ENCODE measurements around the gene ORC3. TPM values are rescaled to one million over a fixed set of nuclear protein-coding genes. Genes with fewer than 3 reads are reported as not detected.

ORC3 gene
- total and polyA plus RNA-seq, 2 donors (not counting 3 experiments of a cell fraction or from before 2014, with no cell fraction given) = 9.2 to 17.9 TPM

DNA sequence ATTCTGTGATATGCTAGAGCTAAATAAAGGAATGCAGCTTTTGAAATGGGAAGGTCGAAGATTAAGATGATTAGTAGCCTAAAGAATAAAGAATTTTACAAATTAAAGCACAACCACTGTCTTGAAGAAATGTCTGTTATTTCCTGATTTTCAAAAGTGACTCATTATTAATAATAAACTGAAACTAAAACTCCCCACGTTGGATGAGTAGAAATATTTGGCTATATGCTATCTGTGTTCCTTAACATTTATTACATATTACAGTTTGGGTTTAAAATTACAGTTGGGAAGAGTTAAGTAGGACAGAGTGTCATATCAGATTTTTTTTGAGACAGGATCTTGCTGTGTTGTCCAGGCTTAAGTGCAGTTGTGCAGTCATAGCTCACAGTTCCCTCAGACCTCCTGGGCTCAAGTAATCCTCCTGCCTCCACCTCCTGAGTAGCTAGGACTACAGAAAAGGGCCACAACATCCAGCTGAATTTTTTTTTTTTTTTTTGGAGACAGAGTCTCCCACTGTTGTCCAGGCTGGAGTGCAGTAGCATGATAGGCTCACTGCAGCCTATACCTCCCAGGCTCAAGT lies 65.0 kb downstream of the ORC3 start:
- intact Hi-C loops (cut with micrococcal nuclease) (no loop called here), dilution Hi-C loops (cut with MboI; ENCODE audit: extremely low pct_ligation_motif_present, low sequenced_read_pairs) (no loop called here)
- H3K27ac ChIP-seq (ENCODE audit: insufficient read depth, low read depth, low read length) = peak overlapping the region; percentile 23
- no peaks in the 10 kb centered on the region for H3K79me2 ChIP-seq (ENCODE audit: control insufficient read depth, insufficient read depth, low read length)
- no peak overlapping the region for H2AFZ ChIP-seq (ENCODE audit: low read depth, low read length)
- no peak for DNase-seq (ENCODE audit: low read depth, low spot score)
- ChIA-PET CTCF (no interaction called here), POLR2A (no interaction called here)
- FAIRE-seq = no peak
- peaks cover 6% of the 10 kb centered on the region for H3K4me1 ChIP-seq (ENCODE audit: control insufficient read depth, extremely low read depth, insufficient read depth, low read length)
- H3K9me3 ChIP-seq (replicated peaks; ENCODE audit: control insufficient read depth, insufficient read depth, low read length) = no peaks in the 10 kb centered on the region
- H3K4me3 ChIP-seq (replicated peaks in 1 of 3; ENCODE audit: insufficient read depth in 1 of 3, low read depth in 1 of 3, low read length in 3 of 3) = no peak overlapping the region
- no peaks in the 10 kb centered on the region for H3K36me3 ChIP-seq (ENCODE audit: control insufficient read depth in 2 of 2, extremely low read depth in 1 of 2, insufficient read depth in 2 of 2, low read length in 2 of 2)
- H3K4me2 ChIP-seq (ENCODE audit: insufficient read depth, low read length) = peak overlapping the region; percentile 58
- H3K9me1 ChIP-seq (replicated peaks; ENCODE audit: control insufficient read depth, extremely low read depth, insufficient read depth, low read length) = no peaks in the 10 kb centered on the region
- peak; percentile 31 for TF ChIP-seq FOS (IDR thresholded peaks at IDR 0.05; ENCODE audit: borderline replicate concordance, insufficient read depth, low read length)
- TF ChIP-seq, protein P1, sequence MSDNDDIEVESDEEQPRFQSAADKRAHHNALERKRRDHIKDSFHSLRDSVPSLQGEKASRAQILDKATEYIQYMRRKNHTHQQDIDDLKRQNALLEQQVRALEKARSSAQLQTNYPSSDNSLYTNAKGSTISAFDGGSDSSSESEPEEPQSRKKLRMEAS (IDR thresholded peaks at IDR 0.05; ENCODE audit: insufficient read depth, insufficient read length) = no peak
- TF ChIP-seq JUN (IDR thresholded peaks at IDR 0.05; ENCODE audit: borderline replicate concordance, insufficient read depth, insufficient read length, low read depth) = no peak
- TF ChIP-seq GATA2 (IDR thresholded peaks at IDR 0.05; ENCODE audit: insufficient read depth, insufficient read length, low read depth, low read length) = no peak
- H3K9ac ChIP-seq (replicated peaks; ENCODE audit: extremely low read depth, insufficient read depth, low read length) = no peak overlapping the region
- BruUV-seq (replicated peaks) = no TSS peak
- H3K27me3 ChIP-seq (ENCODE audit: control insufficient read depth in 2 of 2, insufficient read depth in 2 of 2, low read length in 2 of 2) = no peaks in the 10 kb centered on the region
- no peaks in the 10 kb centered on the region for H4K20me1 ChIP-seq (replicated peaks; ENCODE audit: control insufficient read depth, extremely low read depth, insufficient read depth, low read length)

DNA sequence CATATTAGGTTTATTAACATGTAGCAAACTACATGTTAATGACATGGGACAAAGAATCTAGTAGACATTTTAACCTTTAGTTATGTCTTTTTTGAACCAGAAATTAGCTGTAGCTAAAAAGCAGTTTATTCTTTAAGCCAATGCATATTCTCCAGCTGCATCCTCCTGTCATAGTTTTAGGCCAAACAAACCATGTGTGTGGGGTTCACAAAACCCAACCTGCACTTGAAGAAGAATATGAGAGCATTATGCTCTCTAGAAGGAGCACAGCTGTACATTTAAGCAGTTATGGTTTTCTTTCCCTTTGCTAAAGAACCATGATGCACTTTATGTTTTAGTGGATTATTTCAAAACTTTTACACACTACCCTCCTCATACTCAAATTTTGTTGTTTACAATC lies 65.9 kb downstream of the ORC3 start:
- no peaks in the 10 kb centered on the region for H3K79me2 ChIP-seq (ENCODE audit: control insufficient read depth, insufficient read depth, low read length)
- TF ChIP-seq POLR2A (IDR thresholded peaks at IDR 0.05; ENCODE audit: low read depth, low read length) (no peak), POLR2AphosphoS5 (IDR thresholded peaks at IDR 0.05; ENCODE audit: insufficient read depth, low read depth, low read length) (no peak), EZH2 (IDR thresholded peaks at IDR 0.05; ENCODE audit: borderline replicate concordance, low read depth, low read length, severe bottlenecking) (no peak), GATA2 (IDR thresholded peaks at IDR 0.05; ENCODE audit: insufficient read depth, insufficient read length, low read depth, low read length) (no peak), MYC (IDR thresholded peaks at IDR 0.05; ENCODE audit: low read depth, low read length) (no peak)
- DNase-seq (ENCODE audit: low read depth, low spot score) (no peak), FAIRE-seq (no peak)
- CTCF ChIA-PET = interaction anchor here (1.6 to 1.8 kb wide), 2 partner anchors 8 to 13 kb away, joined by 4 to 6 read pairs; no protein-coding TSS in a partner anchor
- no TSS peak for BruUV-seq (replicated peaks)
- no peaks in the 10 kb centered on the region for H3K9me3 ChIP-seq (replicated peaks; ENCODE audit: control insufficient read depth, insufficient read depth, low read length)
- H3K4me1 ChIP-seq (ENCODE audit: control insufficient read depth, extremely low read depth, insufficient read depth, low read length) = peaks cover 10% of the 10 kb centered on the region
- dilution Hi-C loops (cut with MboI; ENCODE audit: extremely low pct_ligation_motif_present, low sequenced_read_pairs) = no loop called here
- no peak overlapping the region for H3K27ac ChIP-seq (ENCODE audit: insufficient read depth, low read depth, low read length)
- no peak overlapping the region for H3K4me3 ChIP-seq (replicated peaks in 1 of 3; ENCODE audit: insufficient read depth in 1 of 3, low read depth in 1 of 3, low read length in 3 of 3)
- intact Hi-C loops (cut with micrococcal nuclease) = no loop called here
- H3K9ac ChIP-seq (replicated peaks; ENCODE audit: extremely low read depth, insufficient read depth, low read length) = no peak overlapping the region
- no peaks in the 10 kb centered on the region for H3K36me3 ChIP-seq (ENCODE audit: control insufficient read depth in 2 of 2, extremely low read depth in 1 of 2, insufficient read depth in 2 of 2, low read length in 2 of 2)
- no peak overlapping the region for H2AFZ ChIP-seq (ENCODE audit: low read depth, low read length)
- H3K9me1 ChIP-seq (replicated peaks; ENCODE audit: control insufficient read depth, extremely low read depth, insufficient read depth, low read length) = no peaks in the 10 kb centered on the region
- H4K20me1 ChIP-seq (replicated peaks; ENCODE audit: control insufficient read depth, extremely low read depth, insufficient read depth, low read length) = no peaks in the 10 kb centered on the region
- POLR2A ChIA-PET = no interaction called here
- no peak overlapping the region for H3K4me2 ChIP-seq (ENCODE audit: insufficient read depth, low read length)
- H3K27me3 ChIP-seq (ENCODE audit: control insufficient read depth in 2 of 2, insufficient read depth in 2 of 2, low read length in 2 of 2) = no peaks in the 10 kb centered on the region
